PC-3 (cell line): ENCODE results near the gene CACNA1C.

Source experiments
- CTCF ChIP-seq: fragments of 300-600 bp; sonication (generic); conservative IDR thresholded peaks from 2 replicates; pipeline ENCODE4 v1.5.1; 2017; ENCODE audit warnings: antibody characterized with exemption, low read depth, mild to moderate bottlenecking, low read length
- EZH2 ChIP-seq: fragments of 300-600 bp; sonication (generic); IDR thresholded peaks from one replicate; pipeline ENCODE4 v1.6.1; 2017; ENCODE audit warnings: antibody characterized with exemption, mild to moderate bottlenecking, low read length; ENCODE audit not compliant: unreplicated experiment

DNA sequence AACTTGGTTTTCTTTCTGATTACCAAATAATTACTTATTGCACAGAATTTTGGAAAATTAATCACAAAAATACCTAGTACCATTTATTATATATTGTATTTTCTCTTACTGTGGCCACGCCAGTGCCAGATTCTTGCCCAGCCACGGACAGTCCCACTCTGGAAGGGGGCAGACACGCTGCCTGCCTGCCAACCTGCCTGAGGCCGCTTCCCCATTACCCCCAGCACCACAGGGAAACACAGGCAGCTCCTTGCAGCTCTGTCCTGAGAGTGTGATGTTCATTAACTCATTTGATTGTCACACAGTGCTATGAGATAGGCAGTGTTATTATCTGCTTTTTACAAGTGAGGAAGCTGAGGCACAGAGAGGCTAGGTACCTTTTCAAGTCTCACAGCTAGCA, 46.8 kb downstream of the CACNA1C start:
- TF ChIP-seq EZH2, result no peak
- TF ChIP-seq CTCF, result no peak
